ENCODE results near the gene RASAL3.

DNA sequence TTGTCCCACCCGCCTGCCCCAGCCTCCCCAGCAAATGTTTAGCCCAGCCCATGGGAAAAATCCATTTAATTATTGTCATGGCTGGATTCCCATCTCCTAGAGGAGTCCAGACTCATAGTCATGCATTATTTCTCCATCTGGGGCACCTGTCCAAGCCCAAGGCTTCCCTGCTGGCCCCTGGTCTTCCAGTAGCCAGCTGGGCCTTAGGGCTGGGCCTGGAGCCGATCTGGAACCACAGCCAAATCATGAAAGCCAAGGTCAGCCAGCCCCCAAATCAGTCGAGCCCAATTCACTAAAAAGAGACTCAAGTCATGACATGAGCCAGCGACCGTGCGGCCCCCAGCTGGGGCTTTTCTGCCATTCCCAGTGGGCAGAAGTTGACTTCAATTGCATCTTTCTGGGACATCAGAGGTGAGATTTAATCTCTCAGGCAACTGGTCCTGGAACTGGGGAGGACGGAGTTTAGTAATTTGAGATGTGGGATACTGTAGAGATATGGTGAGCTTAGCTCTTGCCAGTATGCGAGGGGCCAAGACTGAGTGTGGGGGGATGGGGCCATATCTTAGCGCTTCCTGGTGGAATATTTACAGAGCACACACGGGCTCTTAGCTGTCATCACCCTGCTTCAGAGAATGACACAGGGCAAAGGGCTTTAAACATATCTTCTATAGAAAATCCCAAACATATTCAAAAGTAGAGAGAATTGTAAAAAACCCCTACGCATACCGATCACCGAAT lies 24.3 kb upstream of the RASAL3 start:
- TF ChIP-seq CTCF (IDR thresholded peaks at IDR 0.05) (no peak), POLR2A (IDR thresholded peaks at IDR 0.05; ENCODE audit: low read depth) (no peak), EP300 (IDR thresholded peaks at IDR 0.05) (no peak)

Measured in esophagus muscularis mucosa (tissue), 4 donors.